ENCODE data around the gene FOCAD.

FOCAD gene

GRCh38 chr9:20804489-20805250 is 120.6 kb downstream of the FOCAD start:
- DNase-seq = no peak

- no peak for DNase-seq
These were observed 121.7 kb downstream of the FOCAD start for GRCh38 chr9:20805766-20806165.

- no peak for DNase-seq
These were observed 123.9 kb downstream of the FOCAD start for GRCh38 chr9:20808002-20808401.

DNA sequence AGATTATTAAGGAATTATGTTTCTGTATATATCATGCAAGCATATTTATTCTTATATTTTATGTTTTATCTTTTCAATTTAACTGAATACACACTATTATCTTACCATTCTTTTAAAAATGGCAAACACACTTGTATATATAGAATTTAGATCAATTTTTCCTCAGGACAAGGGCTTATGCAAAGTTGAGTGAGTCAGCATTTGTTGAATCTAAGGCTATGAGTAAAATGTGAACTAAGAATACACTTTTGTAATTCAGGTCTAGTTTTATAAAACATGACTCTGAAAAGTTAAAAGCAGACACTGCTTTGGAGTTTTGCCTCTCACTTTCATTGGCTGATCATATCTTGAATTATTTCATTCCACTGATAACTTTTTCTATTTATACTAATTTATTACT is 127.8 kb downstream of the FOCAD start:
- no peak for DNase-seq

DNA sequence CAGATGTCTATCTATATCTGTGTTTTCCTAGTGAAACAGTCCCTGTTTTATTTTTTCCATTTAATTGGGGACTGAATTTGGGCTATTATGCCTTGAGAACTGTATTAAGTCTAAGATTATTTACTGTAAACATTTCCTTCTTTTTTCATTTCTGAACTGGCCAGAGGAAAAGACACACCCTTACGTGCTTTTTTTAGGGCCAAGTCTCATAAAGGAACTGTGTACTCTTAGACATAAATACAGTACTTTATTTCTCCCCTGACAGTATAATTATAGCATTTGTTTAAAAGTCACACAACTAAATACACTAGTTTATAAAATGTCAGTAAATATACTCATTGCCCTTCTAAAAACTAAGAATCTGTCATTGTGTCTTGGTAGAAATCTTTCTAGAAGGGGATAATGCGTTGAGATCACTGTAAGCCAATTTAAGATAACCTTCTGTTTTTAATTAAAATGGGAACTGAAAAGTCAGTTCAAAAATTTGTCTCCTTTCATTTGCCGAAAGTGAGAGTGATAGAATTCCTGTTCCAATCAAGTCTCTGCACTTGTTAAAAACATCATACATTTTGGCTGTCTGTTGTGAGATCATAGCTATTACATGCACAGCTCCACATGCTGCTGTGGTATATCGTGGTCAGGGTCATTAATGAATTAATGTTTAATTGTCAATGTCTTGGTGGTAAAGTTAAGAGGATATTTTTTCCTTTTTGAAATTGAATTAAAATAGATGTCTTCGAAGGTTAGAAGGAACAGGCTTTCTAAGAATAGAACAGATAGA is 132.1 kb downstream of the FOCAD start:
- DNase-seq = no peak

- DNase-seq = no peak
These were observed 139.0 kb downstream of the FOCAD start for GRCh38 chr9:20823051-20823450.

DNA sequence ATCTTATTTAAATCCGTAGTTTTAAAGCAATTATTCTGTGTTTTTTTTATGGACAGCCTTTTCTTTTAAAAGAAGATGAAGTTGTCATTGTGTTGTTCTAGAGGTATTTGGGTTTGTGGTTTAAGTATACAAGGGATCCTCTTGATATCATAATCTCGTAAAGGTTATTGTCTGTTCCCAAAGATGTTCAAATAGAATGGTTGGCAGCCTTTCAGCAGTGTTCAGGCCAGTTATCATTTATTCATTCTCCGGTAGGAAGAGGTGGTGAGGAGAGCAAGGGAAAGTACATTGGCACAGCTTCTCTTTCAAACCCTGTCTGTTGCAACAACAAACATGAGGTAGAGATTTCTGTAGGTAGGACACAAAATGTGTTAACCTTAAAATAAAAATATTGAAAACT is 147.0 kb downstream of the FOCAD start:
- no peak for DNase-seq

GRCh38 chr9:20832775-20833174 is 148.7 kb downstream of the FOCAD start:
- DNase-seq = no peak

DNA sequence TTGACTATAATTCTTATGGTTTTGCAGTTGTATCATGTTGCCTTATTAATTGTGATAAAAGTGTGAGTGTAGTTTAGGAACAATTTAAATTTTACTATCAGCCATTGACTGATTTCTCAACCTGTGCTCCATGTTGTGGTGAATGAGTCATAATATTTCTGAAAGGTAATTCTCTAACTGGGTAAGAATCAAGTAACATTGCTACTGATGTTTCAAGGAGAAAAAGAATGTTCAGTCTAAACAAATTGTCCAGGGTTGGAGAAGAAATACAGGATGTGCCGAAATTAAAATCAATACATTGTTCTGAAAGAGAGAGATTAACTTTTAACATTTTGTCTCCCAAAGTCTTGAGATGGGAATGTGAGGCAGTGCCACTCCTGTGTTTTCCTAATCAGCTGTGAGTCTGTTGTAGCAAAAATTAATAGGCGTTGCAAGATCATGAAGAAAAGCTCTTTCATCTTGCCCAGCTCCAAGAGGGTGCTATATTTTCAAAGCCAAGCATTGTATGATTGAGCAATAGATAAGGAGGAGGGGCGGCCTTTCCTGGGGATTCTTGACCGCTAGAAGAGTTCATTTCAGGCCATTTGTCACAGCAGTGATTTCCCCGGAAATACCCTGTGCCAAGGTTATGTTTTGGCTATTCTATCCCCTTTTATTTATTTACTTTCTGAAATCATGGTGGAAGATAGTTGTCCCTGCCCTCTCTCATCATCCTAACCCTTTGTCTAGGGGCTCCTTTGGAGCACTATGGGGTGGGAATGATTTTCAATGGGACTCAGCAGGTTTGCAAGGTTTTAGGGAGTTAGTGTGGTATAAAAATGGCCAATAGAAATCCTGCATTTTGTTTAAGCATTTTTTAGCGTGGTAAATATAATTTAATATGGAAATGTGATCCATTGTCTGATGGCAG is 151.6 kb downstream of the FOCAD start:
- DNase-seq = no peak

GRCh38 chr9:20837166-20837565 is 153.1 kb downstream of the FOCAD start:
- DNase-seq = no peak

DNA sequence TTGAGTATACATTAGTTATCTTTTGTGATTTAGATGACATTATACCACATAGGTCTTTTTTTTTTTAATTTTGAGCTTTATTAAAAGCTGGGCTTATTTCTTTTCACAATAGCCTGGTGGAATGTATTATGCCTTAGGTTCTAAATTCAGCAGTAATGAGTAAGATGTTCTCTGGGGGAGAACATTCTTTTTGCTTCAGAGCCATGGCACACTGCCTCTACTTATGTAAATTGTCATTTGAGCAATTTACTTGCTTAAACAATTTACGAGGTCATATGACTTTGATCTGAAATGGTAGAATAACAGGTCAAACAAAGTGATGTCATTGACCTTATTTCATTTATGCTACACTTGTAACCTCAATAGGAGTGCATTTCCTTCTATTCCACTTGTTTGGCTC is 154.2 kb downstream of the FOCAD start:
- no peak for DNase-seq

GRCh38 chr9:20844916-20845315 is 160.9 kb downstream of the FOCAD start:
- DNase-seq = no peak

- DNase-seq = no peak
These were observed 164.4 kb downstream of the FOCAD start for GRCh38 chr9:20848490-20848889.

- DNase-seq = no peak
These were observed 169.8 kb downstream of the FOCAD start for GRCh38 chr9:20853866-20854265.

GRCh38 chr9:20854444-20854843 is 170.4 kb downstream of the FOCAD start:
- no peak for DNase-seq

GRCh38 chr9:20863945-20864344 is 179.9 kb downstream of the FOCAD start:
- no peak for DNase-seq

DNA sequence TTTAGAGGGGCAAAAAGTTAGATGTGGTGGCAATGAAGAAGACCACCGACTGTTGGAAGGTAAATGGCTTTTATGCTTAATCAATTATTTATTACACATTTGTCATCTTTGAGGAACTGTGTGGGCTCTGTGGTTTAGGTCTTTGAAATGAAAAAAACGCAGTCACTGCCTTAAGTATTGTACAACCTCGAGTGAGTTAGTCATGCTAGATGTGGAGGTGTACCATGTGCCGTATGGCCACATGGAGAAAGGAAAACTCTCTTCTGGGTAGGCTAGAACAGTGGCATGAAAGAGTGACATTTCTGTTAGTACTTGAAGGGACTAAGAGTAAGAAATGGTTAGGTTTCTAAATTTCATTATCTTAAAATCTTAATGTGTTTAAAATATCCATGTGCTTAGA is 181.3 kb downstream of the FOCAD start:
- no peak for DNase-seq

DNA sequence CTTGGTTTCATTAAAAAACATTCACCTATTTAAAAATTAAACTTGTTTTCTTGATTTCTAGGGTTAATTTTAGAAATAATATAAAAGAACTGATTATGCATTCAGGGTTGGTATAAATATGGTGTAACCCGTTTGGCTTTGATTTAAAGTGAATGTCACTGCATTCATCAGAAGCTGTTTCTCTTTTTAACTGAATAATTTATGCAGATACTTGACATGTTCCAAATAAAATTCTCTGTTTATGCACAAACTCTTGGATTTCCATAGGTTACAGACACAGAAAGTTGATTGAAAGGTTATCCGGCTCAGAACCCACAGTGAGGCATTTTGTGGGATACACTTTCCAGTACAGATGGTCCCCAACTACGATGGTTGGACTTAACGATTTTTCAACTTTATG is 186.1 kb downstream of the FOCAD start:
- no peak for DNase-seq

DNA sequence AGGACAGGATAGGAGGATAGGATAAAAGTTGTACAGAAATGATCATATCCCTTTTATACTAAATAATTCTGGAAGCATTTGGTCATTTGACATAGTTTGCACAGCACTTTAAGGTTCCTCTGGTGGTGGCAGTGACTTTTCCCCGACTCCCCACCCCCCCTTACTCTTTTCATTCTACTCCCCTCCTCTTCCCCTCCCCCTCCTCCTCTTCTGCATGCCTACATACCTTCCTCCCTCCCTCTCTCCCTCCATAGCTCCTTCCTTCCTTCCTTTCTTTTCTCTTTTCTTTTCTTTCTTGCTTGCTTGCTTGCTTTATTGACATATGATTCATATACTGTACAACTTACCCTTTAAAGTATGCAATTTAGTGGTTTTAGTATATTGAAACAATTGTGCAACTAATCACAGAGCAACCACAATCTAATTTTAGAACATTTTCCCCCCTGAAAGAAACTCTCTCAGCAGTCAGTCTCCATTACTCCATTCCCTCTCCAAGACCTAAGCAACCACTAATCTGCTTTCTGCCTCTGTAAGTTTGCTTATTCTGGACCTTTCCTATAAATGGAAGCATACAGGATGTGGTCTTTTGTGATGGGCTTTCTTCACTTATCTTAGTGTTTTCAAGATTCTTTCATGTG is 188.4 kb downstream of the FOCAD start:
- DNase-seq = no peak

DNA sequence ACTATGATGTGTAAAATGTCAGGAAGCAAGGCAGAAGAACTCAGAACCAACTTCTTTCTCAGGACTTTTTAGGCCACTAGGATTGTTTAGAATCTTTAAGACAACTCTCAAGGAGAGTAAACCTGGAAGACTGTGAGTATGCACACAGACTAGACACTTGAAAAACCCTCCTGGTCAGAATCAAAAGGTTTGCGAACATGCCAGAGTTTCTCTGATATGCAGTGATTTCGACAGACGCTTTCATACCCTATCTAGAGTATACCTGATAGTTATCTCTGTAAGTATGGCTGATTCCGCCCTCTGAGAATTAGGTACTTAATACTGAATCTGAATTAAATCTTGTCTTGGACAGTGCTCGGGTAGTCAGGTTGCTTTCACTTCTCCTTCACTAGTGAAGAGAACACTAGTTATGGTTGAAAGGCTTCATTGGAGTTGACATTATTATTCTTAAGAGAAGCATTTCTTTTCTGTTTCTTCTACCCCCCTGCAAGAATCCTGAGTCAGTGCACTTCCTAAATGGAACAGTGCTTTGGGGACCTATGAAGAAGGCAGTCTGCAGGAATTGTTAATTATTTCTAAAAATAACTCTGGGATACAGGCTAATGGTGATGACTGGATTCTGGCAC is 189.3 kb downstream of the FOCAD start:
- DNase-seq = no peak

GRCh38 chr9:20880271-20880670 is 196.2 kb downstream of the FOCAD start:
- DNase-seq = no peak

DNA sequence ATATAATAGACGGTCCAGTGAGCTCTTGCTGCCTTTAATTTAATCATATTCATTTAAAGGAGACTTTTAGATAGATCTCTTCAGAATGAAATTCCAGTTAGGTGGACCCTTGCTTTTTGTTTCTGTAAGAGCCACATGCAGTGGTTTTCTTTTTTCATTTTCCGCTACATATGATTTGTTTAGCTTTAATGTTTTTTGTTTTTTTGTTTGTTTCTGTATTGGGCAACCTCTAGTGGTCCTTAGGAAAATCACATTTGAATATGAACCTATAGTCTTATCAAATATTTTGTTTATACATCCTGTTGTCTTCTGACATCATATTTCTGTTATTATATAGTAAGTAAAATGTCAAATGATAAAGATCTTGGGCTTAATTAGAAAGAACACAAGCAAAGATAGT is 196.6 kb downstream of the FOCAD start:
- DNase-seq = no peak

Measured in right kidney (tissue), 1 donor.